ENCODE results near the gene CPNE4.

GRCh38 chr3:131907796-131908195 lies 127.0 kb downstream of the CPNE4 start:
- TF ChIP-seq CTCF (IDR thresholded peaks at IDR 0.05 in 2 of 3, conservative IDR thresholded peaks at IDR 0.05 in 1 of 3; ENCODE audit: insufficient read depth in 2 of 3, low read depth in 1 of 3, low read length in 3 of 3) = no peak
- no peak for TF ChIP-seq MTF1 (CRISPR knock-in tag; IDR thresholded peaks at IDR 0.05; ENCODE audit: borderline replicate concordance)
- TF ChIP-seq KLF10 (CRISPR knock-in tag; IDR thresholded peaks at IDR 0.05) = no peak
- no peak for TF ChIP-seq DNMT1 (IDR thresholded peaks at IDR 0.05)
- TF ChIP-seq EP300 (IDR thresholded peaks at IDR 0.05; ENCODE audit: low read length) = no peak
- no peak for TF ChIP-seq CHD2 (IDR thresholded peaks at IDR 0.05; ENCODE audit: low read depth, low read length)
- TF ChIP-seq TAF1 (IDR thresholded peaks at IDR 0.05; ENCODE audit: control insufficient read depth, extremely low read depth, insufficient read depth, low read length, severe bottlenecking) = no peak
- TF ChIP-seq PCBP2 (IDR thresholded peaks at IDR 0.05; ENCODE audit: low read depth, low read length, poor library complexity, severe bottlenecking) = no peak
- TF ChIP-seq SNAPC5 (CRISPR knock-in tag; IDR thresholded peaks at IDR 0.05) = no peak
- no peak for TF ChIP-seq TEAD2 (tag; IDR thresholded peaks at IDR 0.05)
- TF ChIP-seq JUN (IDR thresholded peaks at IDR 0.05; ENCODE audit: borderline replicate concordance, low read depth, low read length) = no peak
- no peak for TF ChIP-seq JUN (CRISPR knock-in tag; IDR thresholded peaks at IDR 0.05; ENCODE audit: borderline replicate concordance)
- TF ChIP-seq EZH2 (IDR thresholded peaks at IDR 0.05; ENCODE audit: borderline replicate concordance, low read depth, low read length) = no peak
- no peak for TF ChIP-seq POLR2A (conservative IDR thresholded peaks at IDR 0.05)
- TF ChIP-seq FOXO4 (CRISPR knock-in tag; IDR thresholded peaks at IDR 0.05) = no peak

Data from K562 (cell line).